Esophagus squamous epithelium (tissue), 4 donors: ENCODE measurements around the gene C9orf85.

Experiments
- CTCF ChIP-seq, 6 experiments: fragments of 450-650 bp in 4 of 6; fragments of 200-600 bp in 2 of 6; sonication (generic) in 2 of 6; IDR thresholded peaks; one replicate each; pipeline ENCODE4 v1.5.1; 2016 to 2019; ENCODE audit warnings: antibody characterized with exemption in 6 of 6, mild to moderate bottlenecking in 4 of 6, moderate library complexity in 4 of 6
- POLR2A ChIP-seq, 4 donors: fragments of 450-650 bp; IDR thresholded peaks; one replicate each; pipeline ENCODE4 v1.6.1; 2017; ENCODE audit warnings: antibody characterized with exemption in 4 of 4, mild to moderate bottlenecking in 4 of 4, moderate library complexity in 3 of 4

GRCh38 chr9:71962328-71962727, 50.9 kb downstream of the C9orf85 start:
- TF ChIP-seq CTCF (IDR thresholded peaks at IDR 0.05) (no peak), POLR2A (IDR thresholded peaks at IDR 0.05) (no peak)
